HG02678 (cell line): Measurements from ENCODE around the gene STAT1.
"Not testable (repeated sequence)": the region's sequence is repeated elsewhere in the genome, so short reads cannot be mapped to it uniquely, and the experiment has no call there.

Source experiments
- ATAC-seq: cut with Tn5 transposase; IDR thresholded peaks from one replicate; pipeline ENCODE4 v1.9.1; 2021; ENCODE audit warnings: mild to moderate bottlenecking, moderate library complexity; ENCODE audit not compliant: unreplicated experiment

STAT1 gene

DNA sequence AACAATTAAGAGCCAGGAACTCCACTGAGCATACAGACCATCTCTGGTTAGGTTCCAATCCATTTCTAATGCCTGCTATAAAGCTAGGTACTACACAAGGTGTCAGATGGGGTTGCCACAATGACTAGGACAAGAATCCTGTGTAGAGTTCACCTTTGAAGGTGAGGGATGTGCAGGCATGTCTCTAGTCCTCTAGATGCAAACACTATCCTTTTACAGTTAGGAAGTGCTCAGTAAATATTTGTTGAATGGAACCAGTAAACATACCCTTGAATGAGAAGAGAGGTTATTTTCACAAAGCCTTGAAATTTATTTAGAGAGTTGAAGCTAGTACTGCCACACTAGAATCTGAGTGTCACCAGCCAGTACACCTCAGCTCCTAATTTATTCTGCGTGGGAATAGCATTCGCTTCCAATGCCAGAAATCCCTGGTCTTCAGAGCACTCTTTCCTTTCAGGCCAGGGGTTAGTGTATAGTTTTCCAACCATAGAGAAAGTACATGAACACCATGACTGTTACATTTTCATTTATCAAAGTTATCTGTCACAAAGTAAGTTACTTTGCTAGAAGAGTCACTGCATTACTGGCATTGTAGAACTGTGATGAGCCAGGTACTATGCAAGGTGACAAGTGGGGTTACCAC is 48.3 kb downstream of the STAT1 start:
- no peak for ATAC-seq

DNA sequence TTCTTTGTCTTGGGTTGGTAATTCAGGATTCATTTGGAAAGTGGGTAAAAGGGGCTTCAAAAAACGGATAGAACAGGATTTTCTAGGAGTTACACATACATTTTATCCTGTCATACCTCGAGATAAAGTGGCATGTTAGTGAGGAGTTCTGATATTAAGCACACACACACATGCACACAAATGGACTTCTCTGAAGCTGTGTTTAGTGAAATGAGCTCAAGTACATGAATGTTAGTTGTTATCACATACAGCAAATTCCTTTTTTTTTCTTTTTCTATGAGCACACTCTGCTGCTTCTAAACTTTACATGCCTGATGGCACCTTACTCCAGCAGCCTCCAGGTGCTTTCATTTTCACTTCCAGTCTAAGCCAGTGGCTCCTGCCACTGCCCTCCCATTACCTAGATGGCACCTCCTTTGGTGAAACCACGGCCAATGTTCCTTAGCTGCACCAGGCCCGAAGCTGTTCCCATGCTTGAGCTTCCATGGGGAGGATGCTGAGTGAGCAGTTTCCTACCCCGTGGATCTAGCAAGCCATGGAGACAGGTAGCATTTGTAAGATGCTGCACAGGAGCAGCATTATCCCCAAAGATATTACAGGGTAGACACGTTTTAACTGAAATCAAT is 49.7 kb downstream of the STAT1 start:
- ATAC-seq, result no peak

DNA sequence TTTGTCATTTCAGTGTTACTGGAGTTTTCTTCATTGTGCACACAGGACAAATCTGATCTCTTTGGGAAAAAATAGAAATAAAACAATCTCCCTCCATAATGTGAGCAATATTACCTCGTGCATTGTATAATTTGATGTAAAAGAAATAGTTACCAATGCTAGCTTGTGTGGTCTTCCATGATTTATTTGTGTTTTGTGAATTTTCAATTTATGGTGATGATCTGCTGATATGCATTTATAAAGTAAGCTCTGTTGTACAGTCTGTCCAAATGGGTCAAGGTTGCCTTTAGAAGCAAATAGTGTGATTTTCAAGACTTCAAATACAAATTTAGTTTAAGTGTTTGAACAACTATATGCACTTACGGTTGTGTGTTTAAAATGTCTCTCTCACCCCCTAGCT is 50.9 kb downstream of the STAT1 start:
- ATAC-seq, result no peak

GRCh38 chr2:190961918-190962487 is 52.0 kb downstream of the STAT1 start:
- ATAC-seq, result no peak

- not testable (repeated sequence) for ATAC-seq
Measured at GRCh38 chr2:190961117-190961516, 52.9 kb downstream of the STAT1 start.

- no peak for ATAC-seq
Measured at GRCh38 chr2:190959911-190960788, 53.8 kb downstream of the STAT1 start.

DNA sequence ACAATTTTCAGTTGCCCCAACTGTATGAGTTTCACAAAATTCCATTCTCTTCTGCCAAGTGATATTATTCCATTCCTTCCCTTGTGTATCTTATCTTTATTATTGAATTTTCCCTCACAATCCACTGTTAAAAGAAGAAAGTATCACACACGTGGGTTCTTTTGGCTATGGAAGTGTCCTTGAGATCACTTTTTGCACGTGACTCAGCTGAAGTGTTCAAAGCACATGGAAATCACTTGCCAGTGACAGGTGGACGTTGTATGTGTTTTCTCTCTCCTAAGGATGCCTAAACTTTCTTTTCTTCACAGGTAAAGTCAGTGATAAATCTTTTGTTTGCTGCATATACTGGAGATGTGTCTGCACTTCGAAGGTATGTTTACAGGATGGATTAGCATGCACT is 60.7 kb downstream of the STAT1 start:
- no peak for ATAC-seq

DNA sequence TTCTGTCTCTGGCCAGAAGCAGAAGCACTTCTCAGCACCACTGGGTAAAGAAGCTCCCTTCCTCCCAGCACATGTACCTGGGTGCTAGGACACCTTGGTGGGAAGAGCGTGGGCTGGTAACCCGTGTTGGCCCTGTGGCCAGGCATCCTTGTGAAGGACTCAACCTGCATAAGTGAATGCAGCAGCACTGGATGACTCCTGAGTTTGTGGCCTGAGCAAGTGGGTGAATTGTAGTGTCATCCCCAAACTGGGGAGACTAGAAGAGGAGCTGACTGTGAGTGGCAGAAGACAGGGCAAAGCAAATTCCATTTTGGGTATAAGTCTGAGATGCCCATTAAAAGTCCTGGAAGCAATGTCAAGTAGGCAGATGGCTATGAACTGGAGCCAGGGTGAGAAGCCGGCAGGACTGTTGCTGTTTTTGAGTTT is 63.4 kb downstream of the STAT1 start:
- ATAC-seq, result no peak

DNA sequence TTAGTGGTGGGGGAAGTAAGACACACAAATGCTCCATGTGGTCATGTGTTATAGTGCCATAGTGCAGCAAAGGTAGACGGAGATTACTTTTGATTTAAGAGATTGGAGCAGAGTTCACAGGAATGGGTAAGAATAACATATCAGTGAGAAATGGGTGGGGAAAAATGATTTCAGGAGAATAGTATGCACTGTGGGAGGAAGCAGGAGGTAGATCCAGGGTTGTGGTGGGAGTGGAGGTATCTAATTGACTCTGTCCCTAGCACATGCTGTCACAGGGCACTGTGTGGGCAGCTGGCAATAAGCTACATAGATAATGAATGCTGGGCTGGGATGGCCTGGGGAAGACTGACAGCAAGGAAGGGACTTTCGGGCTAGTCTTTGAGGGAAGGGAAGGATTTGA is 65.3 kb downstream of the STAT1 start:
- ATAC-seq, result peak; percentile 38

GRCh38 chr2:190947711-190948251 is 66.2 kb downstream of the STAT1 start:
- peak; percentile 77 for ATAC-seq

GRCh38 chr2:190947141-190947540 is 66.8 kb downstream of the STAT1 start:
- no peak for ATAC-seq

- no peak for ATAC-seq
Measured at GRCh38 chr2:190943706-190944105, 70.3 kb downstream of the STAT1 start.

DNA sequence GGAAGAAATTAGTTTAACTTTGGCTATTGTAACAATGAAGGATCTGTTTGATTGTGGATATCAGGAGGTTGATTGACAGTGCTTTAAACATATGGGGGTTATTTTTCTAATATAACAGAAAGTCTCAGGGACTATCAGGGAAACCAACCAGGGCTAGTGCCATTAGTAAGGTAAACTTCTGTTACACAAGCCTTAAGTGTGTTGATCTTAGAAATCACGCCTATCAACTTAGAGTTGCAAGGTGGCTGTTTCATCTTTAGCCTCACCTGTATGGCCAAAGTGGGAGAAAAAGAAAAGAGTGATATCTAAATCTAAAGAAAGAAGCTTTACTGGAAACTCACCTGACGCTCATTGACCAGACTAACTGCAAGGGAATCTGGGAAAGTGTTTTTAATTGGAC is 71.3 kb downstream of the STAT1 start:
- no peak for ATAC-seq

GRCh38 chr2:190941571-190941970 is 72.4 kb downstream of the STAT1 start:
- no peak for ATAC-seq

GRCh38 chr2:190940454-190940853 is 73.5 kb downstream of the STAT1 start:
- ATAC-seq, result no peak

GRCh38 chr2:190938771-190939335 is 75.1 kb downstream of the STAT1 start:
- no peak for ATAC-seq

DNA sequence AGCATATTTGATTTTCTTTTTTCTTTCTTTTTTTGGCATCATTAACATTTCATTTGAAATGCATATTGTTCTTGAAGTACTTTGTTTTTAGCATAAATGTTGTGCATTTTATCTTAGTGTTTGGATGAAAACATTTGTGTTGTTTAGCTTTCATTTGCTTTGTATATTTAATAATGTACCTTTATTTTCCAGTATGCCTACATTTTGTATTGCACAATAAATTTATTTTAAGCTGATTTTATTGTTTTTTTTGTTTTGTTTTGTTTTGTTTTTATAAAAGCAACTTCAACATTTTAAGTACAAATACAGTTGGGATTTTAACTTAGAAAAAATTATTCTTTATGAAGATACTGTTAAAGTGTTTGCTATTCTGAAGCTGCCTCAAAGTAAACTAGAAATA is 78.9 kb downstream of the STAT1 start:
- no peak for ATAC-seq

DNA sequence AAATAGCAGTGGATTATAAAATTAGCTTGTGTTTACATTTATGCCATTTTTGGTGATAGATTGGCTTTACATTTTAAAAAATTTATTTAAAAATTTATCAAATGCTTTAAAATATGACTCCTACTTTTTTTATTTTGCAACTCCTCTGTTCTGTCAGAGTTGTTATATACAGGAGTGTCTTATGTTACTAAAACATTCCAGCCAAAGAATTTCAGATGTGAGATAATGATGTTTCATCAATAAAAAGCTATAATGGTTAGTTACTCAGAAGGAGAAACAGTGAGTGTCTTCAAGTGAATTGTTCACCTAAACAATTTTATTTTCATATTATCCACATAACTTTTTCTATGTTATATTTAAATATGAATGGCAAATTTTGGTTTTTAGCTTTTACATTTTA is 80.6 kb downstream of the STAT1 start:
- no peak for ATAC-seq

GRCh38 chr2:190932514-190932913 is 81.5 kb downstream of the STAT1 start:
- no peak for ATAC-seq

DNA sequence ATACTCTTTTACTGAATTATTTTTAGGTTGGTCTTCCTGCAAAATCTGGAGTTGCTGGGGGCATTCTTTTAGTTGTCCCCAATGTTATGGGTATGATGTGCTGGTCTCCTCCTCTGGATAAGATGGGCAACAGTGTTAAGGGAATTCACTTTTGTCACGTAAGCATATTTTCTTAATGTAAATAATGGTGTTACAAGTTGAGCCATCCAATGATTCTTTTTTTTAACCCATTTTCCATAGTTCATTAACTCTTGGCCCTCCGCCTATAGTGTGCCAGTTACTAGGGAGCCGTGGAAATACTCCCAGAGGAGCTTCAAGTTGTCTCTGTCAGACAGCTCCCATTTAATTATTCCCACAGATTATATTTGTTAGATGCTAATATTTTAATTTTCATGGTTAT is 83.6 kb downstream of the STAT1 start:
- ATAC-seq, result no peak

DNA sequence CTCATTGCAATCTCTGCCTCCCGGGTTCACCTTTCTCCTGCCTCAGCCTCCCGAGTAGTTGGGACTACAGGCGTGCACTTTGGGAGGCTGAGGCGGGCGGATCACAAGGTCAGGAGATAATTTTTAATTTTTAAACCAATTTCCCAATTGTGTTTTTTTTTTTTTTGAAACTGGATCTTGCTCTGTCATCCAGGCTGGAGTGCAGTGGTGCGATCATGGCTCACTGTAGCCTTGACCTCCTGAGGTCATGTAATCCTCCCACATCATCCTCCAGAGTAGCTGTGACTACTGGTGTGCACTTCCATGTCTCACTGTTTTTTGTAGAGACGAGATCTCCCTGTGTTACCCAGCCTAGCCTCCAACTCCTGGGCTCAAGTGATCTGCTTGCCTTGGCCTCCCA is 84.1 kb downstream of the STAT1 start:
- no peak for ATAC-seq
